K562 (cell line): Measurements from ENCODE around the gene GNB2. TPM values are rescaled to one million over a fixed set of nuclear protein-coding genes. Genes with fewer than 3 reads are reported as not detected.

Experiments used
- ATAC-seq: fragments of 200-7000 bp; cut with Tn5 transposase; 3 replicates; pipeline ENCODE4 v1.9.1; 2020; ENCODE audit warnings: moderate library complexity
- BruUV-seq: library from RNA; stranded (reverse); fragments of 400-500 nt; replicated peaks from 2 replicates; lab custom pipeline; 2021; lab: Mats Ljungman, UMichigan
- CTCF ChIA-PET: fragments of 300-600 bp; formaldehyde crosslinking; extraction: SDS; loops from one replicate; lab custom pipeline; 2021; ENCODE audit warnings: low intra/inter-chr PET ratio; lab: Yijun Ruan, JAX
- POLR2A ChIA-PET: fragments of 300-600, 350-650 bp; sonication (Branson Sonifier 250); formaldehyde crosslinking; extraction: SDS; loops from one replicate; lab custom pipeline; 2021; ENCODE audit warnings: antibody characterized with exemption, inconsistent platforms; lab: Yijun Ruan, JAX
- DNase-seq, 4 experiments: peaks; one replicate each; pipeline versions ENCODE4 v3.0.0 to v3.0.0-alpha.2; 2011 to 2018; ENCODE audit warnings: low spot score in 3 of 4, mixed read lengths in 3 of 4; ENCODE audit errors: extremely low read depth in 1 of 4
- FAIRE-seq: peaks from 2 replicates; lab custom pipeline; 2011; peaks lifted over from hg19 to GRCh38; lab: Jason Lieb, UNC
- H2AFZ ChIP-seq: 2 replicates; pipeline ENCODE4 v1.6.0; 2011; ENCODE audit warnings: low read depth, low read length, control low read depth, inconsistent platforms
- H3K27ac ChIP-seq: fragments of 200-600 bp; 3 replicates; pipeline ENCODE4 v1.8.0; 2011; ENCODE audit warnings: low read depth, mild to moderate bottlenecking, control low read depth, inconsistent platforms, low read length, moderate library complexity, mixed read lengths; ENCODE audit errors: extremely low read depth
- H3K27me3 ChIP-seq, 2 experiments: fragments of 300-600 bp in 1 of 2; 2 replicates in 1 of 2; 3 replicates in 1 of 2; pipeline versions ENCODE4 v1.6.0 to v1.8.0; 2011; ENCODE audit warnings: inconsistent platforms in 2 of 2, low read length in 2 of 2, mild to moderate bottlenecking in 1 of 2, mixed read lengths in 1 of 2, moderate library complexity in 1 of 2; ENCODE audit not compliant: control insufficient read depth in 2 of 2, insufficient read depth in 2 of 2
- H3K36me3 ChIP-seq: fragments of 300-600 bp; 3 replicates; pipeline ENCODE4 v1.8.0; 2011; ENCODE audit warnings: mild to moderate bottlenecking, low read length, inconsistent platforms; ENCODE audit not compliant: control insufficient read depth, insufficient read depth
- H3K4me1 ChIP-seq, 2 experiments: fragments of 200-600 bp in 1 of 2; replicated peaks in 1 of 2; 2 replicates in 1 of 2; 3 replicates in 1 of 2; pipeline versions ENCODE4 v1.5.1 to v1.8.0; 2011; ENCODE audit warnings: inconsistent platforms in 2 of 2, low read length in 2 of 2, mild to moderate bottlenecking in 1 of 2, mixed read lengths in 1 of 2, moderate library complexity in 1 of 2; ENCODE audit not compliant: control insufficient read depth in 2 of 2, insufficient read depth in 2 of 2
- H3K4me2 ChIP-seq: 2 replicates; pipeline ENCODE4 v1.6.1; 2011; ENCODE audit warnings: low read length, control low read depth, inconsistent platforms, mixed read lengths; ENCODE audit not compliant: insufficient read depth
- H3K4me3 ChIP-seq: fragments of 200-600 bp; sonication (generic), shearing (Covaris generic); 2 replicates; pipeline ENCODE4 v1.5.1; 2016; ENCODE audit warnings: control low read depth, inconsistent platforms
- H3K79me2 ChIP-seq: fragments of 200-600 bp; 3 replicates; pipeline ENCODE4 v1.8.0; 2011; ENCODE audit warnings: low read length, inconsistent platforms; ENCODE audit not compliant: control insufficient read depth, insufficient read depth
- H3K9ac ChIP-seq, 2 experiments: 2 replicates each; pipeline versions ENCODE4 v1.6.0 to v1.6.1; 2011; ENCODE audit warnings: low read depth in 2 of 2, low read length in 2 of 2, control low read depth in 1 of 2, inconsistent platforms in 1 of 2, mild to moderate bottlenecking in 1 of 2, mixed read lengths in 1 of 2; ENCODE audit not compliant: insufficient read depth in 1 of 2
- H3K9me1 ChIP-seq: one replicate; pipeline ENCODE4 v1.6.0; 2011; ENCODE audit warnings: inconsistent platforms, mild to moderate bottlenecking, low read length, moderate library complexity; ENCODE audit not compliant: control insufficient read depth, insufficient read depth
- H3K9me3 ChIP-seq: replicated peaks from 2 replicates; pipeline ENCODE4 v1.5.1; 2011; ENCODE audit warnings: low read depth, low read length, inconsistent platforms; ENCODE audit not compliant: control insufficient read depth, insufficient read depth
- H4K20me1 ChIP-seq: replicated peaks from 2 replicates; pipeline ENCODE4 v1.6.1; 2011; ENCODE audit warnings: low read length, inconsistent platforms, mixed read lengths; ENCODE audit not compliant: control insufficient read depth, insufficient read depth
- CBFB ChIP-seq: sonication (generic); formaldehyde crosslinking; IDR thresholded peaks from 2 replicates; pipeline ENCODE4 v1.4.0; 2020; ENCODE audit warnings: mild to moderate bottlenecking, missing genetic modification reagents
- ETV5 ChIP-seq: sonication (generic); formaldehyde crosslinking; IDR thresholded peaks from 2 replicates; pipeline ENCODE4 v1.4.0; 2020; ENCODE audit warnings: low read depth, mild to moderate bottlenecking, missing genetic modification reagents
- EWSR1 ChIP-seq: fragments of 450-650 bp; IDR thresholded peaks from 2 replicates; pipeline ENCODE4 v1.6.1; 2018; ENCODE audit warnings: borderline replicate concordance, mild to moderate bottlenecking, low read depth, moderate library complexity; ENCODE audit not compliant: partially characterized antibody
- POLR2AphosphoS5 ChIP-seq: IDR thresholded peaks from 2 replicates; pipeline ENCODE4 v1.6.1; 2011; ENCODE audit warnings: mild to moderate bottlenecking, low read depth, low read length, moderate library complexity; ENCODE audit not compliant: control insufficient read depth, insufficient read depth
- SPI1 ChIP-seq: IDR thresholded peaks from 2 replicates; pipeline ENCODE4 v1.6.1; 2011; ENCODE audit warnings: low read depth, low read length, control low read depth, borderline replicate concordance
- ZNF121 ChIP-seq: sonication (generic); formaldehyde crosslinking; conservative IDR thresholded peaks from 2 replicates; pipeline ENCODE4 v1.8.0; 2022; ENCODE audit warnings: missing genetic modification reagents
- WGBS: fragments of 100-300 bp; shearing (Covaris generic); methylation state at CpG from one replicate; pipeline ENCODE4 v1.1.6; 2016; ENCODE audit warnings: low coverage, mixed read lengths; ENCODE audit not compliant: insufficient coverage; ENCODE audit errors: missing lambda C conversion rate; 5-methylcytosine and 5-hydroxymethylcytosine counted together
- in situ Hi-C: fragments of 300-500 bp; cut with MboI; formaldehyde crosslinking; loops from 4 replicates; pipeline ENCODE4 v1.15.0; 2018; ENCODE audit warnings: inconsistent platforms, mixed read lengths
- intact Hi-C: fragments of 100-400 bp; cut with micrococcal nuclease; formaldehyde crosslinking; loops from 2 replicates; pipeline ENCODE4 v1.14.2; 2022
- polyA plus RNA-seq, 8 experiments: library from polyadenylated mRNA; depleted of rRNA in 4 of 8; stranded (reverse) in 5 of 8; unstranded in 3 of 8; fragments of >200 nt; fragmentation: Nextera tagmentation in 2 of 8; fragmentation: Illumina TruSeq in 1 of 8; extraction: Ambion mirVana in 2 of 8; extraction: Trizol in 1 of 8; gene quantifications; 2 replicates each; pipeline versions ENCODE4 v1.2.1 to v1.2.3, GENCODE V29; 2011 to 2014; ENCODE audit warnings: inconsistent platforms in 1 of 8, missing spikeins in 1 of 8
- total RNA-seq, 7 experiments: library from RNA; depleted of rRNA in 6 of 7; stranded (reverse); fragments of >200 nt in 6 of 7; fragmentation: Illumina TruSeq in 2 of 7; extraction: Trizol in 2 of 7; gene quantifications; 2 replicates each; pipeline versions ENCODE4 v1.2.1 to v1.2.3, GENCODE V29; 2011 to 2021; ENCODE audit warnings: low replicate concordance in 1 of 7
- TF ChIP-seq, protein P1 (sequence below): fragments of 250-450 bp; sonication (Bioruptor Pico); IDR thresholded peaks from 2 replicates; pipeline ENCODE4 v1.5.0; 2021; ENCODE audit warnings: mild to moderate bottlenecking, moderate library complexity

GNB2 gene
- total and polyA plus RNA-seq, 9 of the 15 experiments (the other 6 are each of a cell fraction or from before 2014, with no cell fraction given): 0.65 to 320 (median 104) TPM

DNA sequence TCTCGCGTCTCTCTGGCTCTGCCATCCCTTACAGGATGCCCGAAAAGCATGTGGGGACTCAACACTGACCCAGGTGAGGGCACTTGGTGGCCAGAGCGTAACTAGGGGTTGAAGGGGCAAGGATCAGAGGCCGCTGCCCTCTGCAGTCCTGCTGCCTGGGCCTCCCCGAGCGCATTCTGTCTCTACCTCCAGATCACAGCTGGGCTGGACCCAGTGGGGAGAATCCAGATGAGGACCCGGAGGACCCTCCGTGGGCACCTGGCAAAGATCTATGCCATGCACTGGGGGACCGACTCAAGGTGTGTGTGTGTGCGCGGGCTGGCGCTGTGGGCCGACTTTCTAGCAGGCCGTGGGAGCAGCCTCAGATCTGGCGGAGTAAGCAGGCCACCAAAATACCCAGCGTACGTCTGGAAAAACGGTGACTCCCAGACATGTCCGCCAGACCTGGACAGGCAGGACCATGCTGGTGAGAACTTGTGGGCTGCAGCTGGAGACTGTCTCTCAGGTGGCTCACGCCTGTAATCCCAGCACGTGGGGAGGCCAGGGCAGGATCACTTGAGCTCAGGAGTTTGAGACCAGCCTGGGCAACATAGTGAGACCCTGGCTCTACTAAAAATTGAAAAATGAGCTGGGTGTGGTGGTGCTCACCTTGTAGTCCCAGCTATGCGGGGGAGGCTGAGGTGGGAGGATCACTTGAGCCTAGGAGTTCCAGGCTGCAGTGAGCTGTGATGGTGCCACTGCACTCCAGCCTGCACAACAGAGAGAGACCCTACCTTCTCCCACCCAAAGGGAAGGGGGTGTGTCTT is 3.2 kb downstream of the GNB2 start:
- Histone ChIP-seq H3K9me1 (no peaks in the 10 kb centered on the region), H3K27ac (no peak overlapping the region)
- peak; percentile 66 for TF ChIP-seq ZNF121 (CRISPR knock-in tag)
- TF ChIP-seq, protein P1, sequence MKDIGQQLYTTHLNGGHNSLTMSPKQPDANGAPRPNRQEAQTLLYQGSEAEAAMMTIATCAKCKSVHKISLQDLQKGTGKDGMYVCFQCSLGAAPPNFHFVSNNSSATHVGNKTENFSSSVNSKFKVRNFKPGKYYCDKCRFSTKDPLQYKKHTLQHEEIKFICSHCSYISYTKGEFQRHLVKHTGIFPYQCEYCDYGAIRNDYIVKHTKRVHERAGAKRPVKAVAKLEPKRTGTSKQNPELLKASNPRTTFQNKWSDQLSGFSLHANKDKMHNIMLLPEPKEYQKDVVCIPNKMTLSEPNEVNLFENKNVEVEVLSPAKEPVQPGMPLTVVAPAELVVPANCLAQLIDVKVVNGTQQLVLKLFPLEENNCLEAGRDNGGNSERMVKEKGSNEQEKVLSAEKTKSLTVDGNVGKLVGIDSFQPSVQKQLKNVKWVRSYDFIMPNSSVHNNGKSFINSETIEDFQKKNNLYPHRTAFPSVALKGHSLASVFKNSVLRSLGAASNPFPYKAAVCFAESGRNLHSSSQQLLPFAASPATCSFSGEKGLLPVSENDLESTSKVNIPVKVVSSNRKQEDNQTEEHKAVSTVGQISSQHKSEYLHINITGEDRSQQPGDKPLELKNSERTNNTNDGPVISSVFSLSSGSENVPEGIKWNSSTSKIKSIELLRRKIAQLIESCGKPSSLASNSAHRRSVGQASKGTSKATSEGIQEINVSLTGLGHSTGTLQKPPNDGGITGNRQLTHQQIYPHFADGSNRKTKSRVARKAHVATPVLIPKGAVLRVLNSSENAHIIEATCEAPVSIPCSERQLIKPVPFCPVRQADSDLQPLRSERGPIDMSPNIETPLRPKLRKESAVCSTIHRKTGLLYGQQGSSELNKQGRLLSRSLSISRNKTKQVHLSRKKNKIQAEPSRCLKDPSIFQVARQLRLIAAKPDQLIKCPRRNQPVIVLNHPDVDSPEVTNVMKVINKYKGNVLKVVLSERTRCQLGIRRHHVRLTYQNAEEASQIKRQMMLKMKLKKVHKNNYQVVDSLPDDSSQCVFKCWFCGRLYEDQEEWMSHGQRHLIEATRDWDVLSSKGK (CRISPR knock-in tag): no peak
- 0 out of 2 replicates have a peak, but pooled peaks have one; percentile 4 for TF ChIP-seq POLR2AphosphoS5
- TF ChIP-seq ETV5: 0 out of 2 replicates have a peak, but pooled peaks have one; percentile 31
- peak; percentile 62; the same call in 1 of the 2 replicates for TF ChIP-seq CBFB
- TF ChIP-seq EWSR1: no peak
- TF ChIP-seq SPI1: no peak
- TF ChIP-seq, all 486 proteins: peak for 4
- TSS peak; percentile 26 for BruUV-seq
- Histone ChIP-seq H3K4me1 (peaks cover 4 to 84% of the 10 kb centered on the region in 2 experiments), H3K27me3 (no peaks in the 10 kb centered on the region), H3K4me3 (peak overlapping the region; percentile 99; the same call in 1 of the 2 replicates), H2AFZ (no peak overlapping the region), H3K9me3 (no peaks in the 10 kb centered on the region), H3K4me2 (peak overlapping the region; percentile 40), H3K9ac (peak overlapping the region in 1 of 2 experiments; percentile 94; a peak in 2 of 4 replicates), H4K20me1 (peaks cover 22% of the 10 kb centered on the region; the same call in 1 of the 2 replicates), H3K79me2 (peaks cover 46% of the 10 kb centered on the region), H3K36me3 (peaks cover 55% of the 10 kb centered on the region; the same call in 2 of the 3 replicates)
- ATAC-seq (no peak), FAIRE-seq (peak; percentile 42), DNase-seq (no peak)
- CTCF ChIA-PET: no interaction called here
- intact Hi-C loops (no loop called here), in situ Hi-C loops (no loop called here)
- 92% methylated on average over 20 of the region's 23 CpGs for WGBS
- POLR2A ChIA-PET: interaction anchor here (0.6 to 1.9 kb wide), 8 partner anchors 13 to 249 kb away, joined by 3 to 6 read pairs (median 4); partner anchors contain the start of genes GIGYF1, POP7 and ZCWPW1
